NCI-H82 (cell line): ENCODE measurements around the gene QKI.
"Not testable (repeated sequence)": the region's sequence is repeated elsewhere in the genome, so short reads cannot be mapped to it uniquely, and the experiment has no call there.

ENCODE experiments used
- DNase-seq: peaks from one replicate; lab custom pipeline; 2025; lab: John Stamatoyannopoulos, UW

QKI gene

GRCh38 chr6:163414946-163415619 lies 565 bp downstream of the QKI start:
- DNase-seq, result peak; percentile 63

- DNase-seq, result peak; percentile 64
These were observed 1.4 kb downstream of the QKI start for GRCh38 chr6:163415620-163416556.

DNA sequence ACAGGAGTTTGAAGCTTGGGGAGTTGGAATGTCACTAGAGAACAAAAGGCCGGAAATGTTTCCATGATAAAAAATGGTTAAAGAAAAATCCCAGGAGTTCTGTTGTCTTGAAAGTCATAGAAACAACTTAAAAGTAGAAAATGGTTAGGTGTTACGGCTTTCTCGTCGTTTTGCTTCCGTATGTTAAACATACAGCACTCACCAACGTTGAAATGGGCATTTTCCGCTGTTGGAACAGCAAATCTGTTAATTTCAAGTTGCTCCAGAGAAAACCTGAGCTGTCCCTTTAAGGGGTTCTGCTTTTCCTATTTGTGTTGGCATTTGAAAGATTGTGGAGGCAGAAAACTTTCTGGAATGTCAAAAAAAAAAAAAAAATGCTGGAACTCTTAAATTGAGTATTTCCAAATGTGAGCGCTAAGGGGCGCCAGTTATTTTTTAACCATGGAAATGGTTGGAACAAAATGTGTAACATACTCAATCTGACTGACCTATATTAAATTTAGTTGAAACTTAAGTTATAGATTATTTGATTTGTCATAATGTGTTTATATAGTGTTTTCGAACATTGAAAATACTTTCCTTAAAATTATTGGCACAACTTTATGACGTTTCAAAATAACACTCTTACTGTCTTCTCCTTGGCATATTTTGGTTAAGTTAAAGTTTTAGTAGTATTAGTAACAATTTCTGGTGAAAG lies 2.2 kb downstream of the QKI start:
- DNase-seq, result peak; percentile 66

DNA sequence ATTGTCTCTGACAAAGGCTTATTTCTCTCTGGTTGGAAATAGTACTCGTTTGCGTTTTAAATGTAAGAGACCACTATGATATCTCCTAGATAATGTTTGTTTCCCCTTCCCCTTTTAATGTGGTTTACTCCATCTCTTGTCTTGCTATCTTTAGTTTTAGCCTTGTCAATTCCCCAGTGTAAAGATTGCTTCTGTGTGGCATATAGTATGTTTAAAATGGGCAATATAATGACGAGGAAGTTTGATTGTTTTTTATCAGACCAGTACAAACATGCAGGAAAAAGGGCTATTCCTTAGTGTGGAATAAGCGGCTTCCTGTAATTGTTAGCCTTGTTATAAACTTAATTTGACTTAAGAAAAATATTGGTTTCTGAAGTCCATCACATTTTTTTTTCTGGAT lies 3.1 kb downstream of the QKI start:
- no peak for DNase-seq

DNA sequence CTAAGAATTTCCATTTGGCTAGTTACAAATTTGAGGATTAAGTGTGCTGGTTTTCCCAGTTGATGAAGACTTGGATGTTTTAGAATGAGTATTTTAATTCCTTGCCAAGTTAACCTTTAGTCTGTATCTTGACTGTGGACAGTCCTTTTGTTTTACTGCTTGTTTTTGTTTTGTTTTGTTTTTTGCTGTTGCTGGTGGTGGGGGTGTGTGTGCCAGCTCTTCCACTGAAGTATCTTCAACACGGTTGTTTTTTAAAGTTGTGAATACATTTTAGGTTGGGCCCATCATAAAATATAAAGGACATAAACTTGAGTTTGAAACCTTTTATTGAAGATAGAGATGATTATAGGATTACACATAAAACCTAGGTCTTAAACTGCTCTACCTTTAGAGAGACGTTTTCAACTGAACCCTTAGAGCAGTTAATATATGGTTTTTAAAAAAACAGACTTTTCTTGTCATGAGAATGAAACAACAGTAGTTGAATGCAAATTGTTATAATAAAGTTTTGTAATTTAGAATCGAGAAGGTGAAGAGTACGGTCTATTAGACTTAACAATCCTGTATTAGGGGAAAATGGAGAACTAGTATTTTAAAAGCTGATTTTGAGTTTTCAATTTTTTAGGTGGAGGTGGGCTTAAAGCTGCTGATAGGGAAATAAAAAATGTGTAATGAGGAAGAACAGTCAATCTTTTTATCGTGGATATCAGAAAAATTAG lies 4.0 kb downstream of the QKI start:
- no peak for DNase-seq

DNA sequence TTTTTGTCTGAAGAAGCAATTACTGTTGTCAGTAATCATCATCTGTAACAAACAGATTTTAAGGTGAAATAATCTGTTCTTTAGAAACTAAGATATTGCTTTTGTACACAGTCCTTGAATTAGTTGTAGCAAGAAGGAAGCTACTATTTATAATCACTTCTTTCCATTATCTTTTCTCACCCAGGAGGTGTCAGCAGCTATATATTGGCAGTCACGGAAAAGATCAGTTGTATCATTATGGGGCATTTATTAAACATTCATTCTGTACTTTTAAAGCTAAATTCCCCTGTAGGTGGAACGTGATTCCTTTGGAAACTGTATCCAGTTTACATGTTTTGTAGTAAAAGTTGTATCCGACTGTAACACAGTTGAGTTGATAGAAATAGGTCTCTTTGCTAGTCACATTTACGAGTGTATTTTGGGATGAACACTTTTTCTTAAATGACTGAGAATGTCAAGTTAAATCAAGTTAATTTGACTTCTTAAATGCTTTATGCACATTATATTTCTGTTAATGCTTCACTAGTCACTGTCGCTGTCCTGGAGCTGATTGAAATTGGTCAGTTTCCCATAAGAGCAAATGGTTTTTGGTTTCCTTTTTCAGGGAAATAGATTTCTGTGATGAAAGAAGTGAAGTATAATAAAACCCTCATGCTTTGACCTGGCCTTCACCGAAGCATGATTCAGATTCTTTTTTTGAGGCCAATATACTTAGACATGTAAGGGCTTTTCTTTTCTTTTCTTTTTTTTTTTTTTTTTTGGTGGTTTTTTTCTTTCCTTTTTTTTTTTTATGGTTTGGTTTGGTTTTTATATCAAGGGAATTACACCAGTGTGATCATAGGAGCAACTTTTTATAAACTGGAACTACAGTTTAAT lies 5.1 kb downstream of the QKI start:
- DNase-seq, result no peak

- DNase-seq, result no peak
These were observed 5.7 kb downstream of the QKI start for GRCh38 chr6:163420289-163420614.

- no peak for DNase-seq
These were observed 8.0 kb downstream of the QKI start for GRCh38 chr6:163422550-163422949.

GRCh38 chr6:163423696-163424095 lies 9.2 kb downstream of the QKI start:
- no peak for DNase-seq

DNA sequence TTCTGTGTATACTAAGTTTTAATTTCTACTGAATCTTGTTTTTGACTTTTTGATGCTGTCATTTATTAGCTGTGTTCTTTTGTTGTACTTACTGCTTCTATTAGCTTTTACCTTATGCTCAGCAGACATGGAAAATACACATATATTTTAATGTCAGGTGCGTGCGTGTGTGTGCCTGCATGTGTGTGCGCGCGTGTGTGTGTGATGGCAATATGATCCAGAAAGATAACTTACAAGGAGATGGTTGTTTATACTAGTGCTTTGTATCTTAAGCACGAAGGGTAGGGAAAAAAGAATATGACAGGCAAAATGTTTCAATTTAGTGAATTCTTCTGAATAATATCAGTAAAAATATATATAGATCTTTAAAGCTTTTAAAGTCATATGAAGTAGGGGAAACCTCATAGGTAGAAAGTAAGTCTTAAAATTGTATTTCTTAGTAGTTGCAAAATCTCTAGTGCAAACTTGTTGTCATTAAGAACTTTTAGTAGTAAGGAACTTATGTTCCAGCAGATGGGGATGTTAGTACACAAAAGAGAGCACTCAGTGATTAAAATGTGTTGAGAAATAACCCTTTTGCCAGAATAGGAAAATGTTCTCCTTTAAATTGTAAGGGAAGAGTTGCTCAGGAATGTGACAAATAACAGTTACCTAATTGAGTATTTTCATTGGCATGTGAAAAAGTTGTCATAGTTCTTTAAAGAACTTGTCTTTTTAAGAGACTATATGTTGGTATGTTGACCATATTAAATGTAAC lies 13.2 kb downstream of the QKI start:
- peak; percentile 49 for DNase-seq

- no peak for DNase-seq
These were observed 13.9 kb downstream of the QKI start for GRCh38 chr6:163428373-163428772.

DNA sequence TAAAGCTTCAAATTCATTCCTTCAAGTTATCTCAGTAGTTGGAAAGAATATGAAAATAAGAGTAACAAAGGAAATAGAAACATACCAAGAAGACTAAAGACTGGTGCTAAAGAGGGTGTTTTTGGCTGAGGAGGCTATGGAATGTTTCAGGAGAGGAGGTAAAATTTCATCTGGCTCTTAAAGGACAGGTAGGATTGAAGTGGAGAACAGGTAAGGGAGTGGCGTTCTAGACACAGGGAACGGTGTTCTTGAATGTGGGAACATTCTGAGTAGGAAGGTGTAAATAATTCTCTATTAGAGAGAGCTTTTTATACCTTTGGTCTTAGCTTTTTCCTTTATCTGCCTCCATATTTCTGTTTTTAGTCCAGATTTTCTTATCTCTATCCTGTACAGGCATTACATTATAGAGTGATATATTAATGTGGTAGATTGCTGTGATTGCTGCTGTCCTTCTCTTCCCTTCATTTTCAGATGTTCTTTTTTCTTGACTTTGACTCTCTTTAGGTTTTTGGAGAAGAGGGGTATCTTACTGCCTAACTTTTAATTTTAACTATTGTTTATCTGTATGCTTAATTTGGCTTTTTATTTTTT lies 15.4 kb downstream of the QKI start:
- DNase-seq, result no peak

DNA sequence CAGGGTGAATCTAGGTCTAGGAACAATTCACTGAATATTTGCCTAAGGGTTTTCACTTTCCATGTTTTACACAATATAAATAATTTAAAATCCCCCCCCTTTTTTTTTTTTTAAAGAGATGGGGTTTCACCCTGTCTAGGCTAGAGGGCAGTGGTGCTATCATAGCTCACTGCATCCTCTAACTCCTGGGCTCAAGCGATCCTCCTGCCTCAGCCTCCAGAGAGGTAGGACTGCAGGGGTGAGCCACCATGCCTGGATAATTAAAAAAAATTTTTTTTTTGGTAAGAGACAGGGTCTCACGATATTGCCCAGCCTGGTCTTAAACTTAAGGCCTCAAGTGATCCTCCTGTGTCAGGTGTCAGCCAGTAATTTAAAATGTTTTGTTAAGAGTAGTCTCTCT lies 17.8 kb downstream of the QKI start:
- DNase-seq, result no peak

DNA sequence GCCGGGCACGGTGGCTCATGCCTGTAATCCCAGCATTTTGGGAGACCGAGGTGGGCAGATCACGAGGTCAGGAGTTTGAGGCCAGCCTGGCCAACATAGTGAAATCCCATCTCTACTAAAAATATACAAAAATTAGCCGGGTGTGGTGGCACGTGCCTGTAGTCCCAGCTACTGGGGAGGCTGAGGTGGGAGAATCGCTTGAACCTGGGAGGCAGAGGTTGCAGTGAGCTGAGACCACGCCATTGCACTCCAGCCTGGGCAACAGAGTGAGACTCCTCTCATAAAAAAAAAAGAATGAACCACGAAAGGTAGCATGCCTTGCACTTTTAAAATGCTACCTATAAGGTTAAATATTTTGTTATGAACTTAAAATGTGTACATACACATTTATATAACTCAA lies 19.0 kb downstream of the QKI start:
- not testable (repeated sequence) for DNase-seq

DNA sequence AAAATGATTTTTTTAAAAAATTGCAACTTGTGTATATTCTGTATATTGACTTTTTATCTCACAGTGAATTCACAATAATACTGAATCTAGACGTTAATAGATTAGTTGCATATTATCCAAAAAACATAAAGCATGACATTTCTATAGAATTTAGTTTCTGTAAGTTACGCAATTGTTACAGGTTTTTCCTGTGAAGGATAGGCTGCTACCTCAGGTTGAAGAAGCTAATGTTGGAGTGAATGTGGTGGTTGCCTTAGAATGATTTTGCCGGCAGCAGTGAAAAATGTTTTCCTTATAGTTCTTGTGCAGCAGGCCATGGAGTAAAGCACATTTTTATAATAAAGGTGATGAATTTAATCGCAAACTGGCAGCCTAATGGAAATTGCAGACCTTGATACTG lies 20.5 kb downstream of the QKI start:
- DNase-seq, result no peak

DNA sequence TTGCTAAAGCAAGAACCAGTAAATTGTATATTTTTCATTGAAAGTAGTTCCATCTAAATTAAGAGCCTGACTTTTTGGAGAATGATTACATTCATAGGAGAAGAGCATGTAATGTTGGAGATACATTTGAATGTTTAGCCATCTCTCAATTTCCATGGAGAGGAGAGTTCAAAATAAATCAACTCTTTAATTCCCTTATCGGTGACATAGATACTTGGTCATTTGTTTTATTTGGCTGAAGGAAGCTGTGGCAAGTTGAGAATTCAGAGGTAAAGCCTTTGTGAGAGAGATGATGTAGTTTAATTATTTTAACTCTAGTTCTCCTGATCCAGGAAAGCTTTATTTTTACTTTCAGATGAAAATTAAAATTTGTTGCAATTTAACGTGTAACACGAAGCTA lies 22.3 kb downstream of the QKI start:
- DNase-seq, result no peak

- DNase-seq, result no peak
These were observed 22.9 kb downstream of the QKI start for GRCh38 chr6:163437466-163437865.

- no peak for DNase-seq
These were observed 23.9 kb downstream of the QKI start for GRCh38 chr6:163438298-163438939.

DNA sequence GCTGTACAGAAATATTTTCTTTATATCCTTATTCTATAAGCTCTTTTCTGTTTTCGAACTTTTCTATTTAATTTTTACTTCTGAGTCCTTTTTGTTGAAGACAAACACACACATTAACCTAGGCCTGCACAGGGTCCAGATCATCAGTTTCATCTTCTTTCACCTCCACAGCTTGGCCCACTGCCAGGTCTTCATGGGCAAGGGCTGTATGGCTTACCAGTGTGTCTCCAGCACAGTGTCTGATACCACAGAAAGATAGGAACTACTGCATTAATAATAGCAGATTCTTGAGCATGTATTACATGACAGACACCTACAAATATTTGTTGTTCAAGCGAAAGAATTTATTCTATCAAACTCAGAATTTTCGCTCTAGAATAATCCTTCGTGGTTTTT lies 24.4 kb downstream of the QKI start:
- DNase-seq, result peak; percentile 69

DNA sequence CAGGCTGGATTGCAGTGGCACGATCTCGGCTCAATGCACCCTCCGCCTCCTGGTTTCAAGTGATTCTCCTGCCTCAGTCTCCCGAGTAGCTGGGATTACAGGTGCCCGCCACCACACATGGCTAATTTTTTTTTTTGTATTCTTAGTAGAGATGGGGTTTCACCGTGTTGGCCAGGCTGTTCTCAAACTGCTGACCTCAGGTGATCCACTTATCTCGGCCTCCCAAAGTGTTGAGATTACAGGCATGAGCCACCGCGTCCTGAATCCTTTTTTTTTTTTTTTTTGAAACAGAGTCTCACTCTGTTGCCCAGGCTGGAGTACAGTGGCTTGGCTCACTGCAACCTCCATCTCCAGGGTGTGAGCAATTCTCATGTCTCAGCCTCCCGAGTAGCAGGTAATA lies 24.9 kb downstream of the QKI start:
- not testable (repeated sequence) for DNase-seq
